ENCODE data around the gene ATP6V1C2.

DNA sequence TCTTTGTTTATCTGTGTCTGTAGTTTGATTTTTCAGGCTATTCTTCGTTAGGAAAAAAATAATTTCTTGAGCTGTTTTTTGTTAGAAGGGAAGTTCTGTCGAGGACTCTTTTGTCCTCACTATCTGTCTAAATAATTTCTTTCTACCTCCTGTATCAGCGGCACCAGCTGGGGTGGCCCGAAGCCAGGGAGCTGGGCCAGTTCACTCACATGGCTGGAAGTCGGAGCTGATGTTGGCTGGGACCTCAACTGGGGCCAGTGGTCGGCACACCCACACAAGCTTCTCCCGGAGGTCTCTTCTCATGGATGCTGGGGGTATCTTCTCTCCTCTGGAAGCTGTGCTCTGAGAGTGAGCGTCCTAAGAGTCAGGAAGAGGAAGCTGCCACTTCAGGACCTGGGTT lies 99.1 kb downstream of the ATP6V1C2 start:
- TF ChIP-seq, protein P1, sequence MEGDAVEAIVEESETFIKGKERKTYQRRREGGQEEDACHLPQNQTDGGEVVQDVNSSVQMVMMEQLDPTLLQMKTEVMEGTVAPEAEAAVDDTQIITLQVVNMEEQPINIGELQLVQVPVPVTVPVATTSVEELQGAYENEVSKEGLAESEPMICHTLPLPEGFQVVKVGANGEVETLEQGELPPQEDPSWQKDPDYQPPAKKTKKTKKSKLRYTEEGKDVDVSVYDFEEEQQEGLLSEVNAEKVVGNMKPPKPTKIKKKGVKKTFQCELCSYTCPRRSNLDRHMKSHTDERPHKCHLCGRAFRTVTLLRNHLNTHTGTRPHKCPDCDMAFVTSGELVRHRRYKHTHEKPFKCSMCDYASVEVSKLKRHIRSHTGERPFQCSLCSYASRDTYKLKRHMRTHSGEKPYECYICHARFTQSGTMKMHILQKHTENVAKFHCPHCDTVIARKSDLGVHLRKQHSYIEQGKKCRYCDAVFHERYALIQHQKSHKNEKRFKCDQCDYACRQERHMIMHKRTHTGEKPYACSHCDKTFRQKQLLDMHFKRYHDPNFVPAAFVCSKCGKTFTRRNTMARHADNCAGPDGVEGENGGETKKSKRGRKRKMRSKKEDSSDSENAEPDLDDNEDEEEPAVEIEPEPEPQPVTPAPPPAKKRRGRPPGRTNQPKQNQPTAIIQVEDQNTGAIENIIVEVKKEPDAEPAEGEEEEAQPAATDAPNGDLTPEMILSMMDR (IDR thresholded peaks at IDR 0.05): no peak
- no peak for TF ChIP-seq POLR2A (IDR thresholded peaks at IDR 0.05)
